Neural progenitor cell (in vitro differentiated cells): ENCODE results near the gene ZMYND10. TPM values are rescaled to one million over a fixed set of nuclear protein-coding genes. Genes with fewer than 3 reads are reported as not detected.
"Not testable (repeated sequence)": the region's sequence is repeated elsewhere in the genome, so short reads cannot be mapped to it uniquely, and the experiment has no call there.

ENCODE experiments used
- DNase-seq: peaks from one replicate; pipeline ENCODE4 v3.0.0-alpha.2; 2016; ENCODE audit warnings: low spot score
- H2AFZ ChIP-seq: fragments of 200-600 bp; sonication (generic); replicated peaks from 2 replicates; pipeline ENCODE4 v1.6.1; 2016; ENCODE audit warnings: antibody characterized with exemption
- H3F3A ChIP-seq: fragments of 200-600 bp; sonication (generic); 2 replicates; pipeline ENCODE4 v1.6.1; 2016; ENCODE audit warnings: antibody characterized with exemption, low read depth
- H3K27ac ChIP-seq: fragments of 200-600 bp; sonication (generic); 2 replicates; pipeline ENCODE4 v1.5.1; 2016; ENCODE audit warnings: mild to moderate bottlenecking
- H3K27me3 ChIP-seq: fragments of 200-600 bp; sonication (generic); 2 replicates; pipeline ENCODE4 v1.6.1; 2016; ENCODE audit warnings: mild to moderate bottlenecking, moderate library complexity
- H3K36me3 ChIP-seq: fragments of 200-600 bp; sonication (generic); 2 replicates; pipeline ENCODE4 v1.5.1; 2016
- H3K4me1 ChIP-seq: fragments of 200-600 bp; sonication (generic); 2 replicates; pipeline ENCODE4 v1.6.1; 2016; ENCODE audit warnings: mixed run types
- H3K4me2 ChIP-seq: fragments of 200-600 bp; sonication (generic); 2 replicates; pipeline ENCODE4 v1.6.1; 2016
- H3K4me3 ChIP-seq: fragments of 200-600 bp; sonication (generic); 2 replicates; pipeline ENCODE4 v1.5.1; 2016
- H3K79me2 ChIP-seq: fragments of 200-600 bp; sonication (generic); 2 replicates; pipeline ENCODE4 v1.6.1; 2016; ENCODE audit warnings: low read depth
- H3K9ac ChIP-seq: fragments of 200-600 bp; sonication (generic); 2 replicates; pipeline ENCODE4 v1.6.1; 2016
- H3K9me3 ChIP-seq: fragments of 200-600 bp; sonication (generic); 2 replicates; pipeline ENCODE4 v1.5.1; 2016; ENCODE audit warnings: low read depth
- H4K20me1 ChIP-seq: fragments of 200-600 bp; sonication (generic); 2 replicates; pipeline ENCODE4 v1.6.1; 2016; ENCODE audit warnings: low read depth
- H3K27ac Mint-ChIP-seq: 3 replicates; pipeline ENCODE4 v1.8.0; 2021; ENCODE audit warnings: mixed read lengths
- H3K27me3 Mint-ChIP-seq: 2 replicates; pipeline ENCODE4 v1.8.0; 2022; ENCODE audit warnings: low read depth, mild to moderate bottlenecking, inconsistent platforms, moderate library complexity, mixed read lengths; ENCODE audit not compliant: insufficient read depth
- H3K36me3 Mint-ChIP-seq: 3 replicates; pipeline ENCODE4 v1.8.0; 2021; ENCODE audit warnings: mixed read lengths
- H3K4me1 Mint-ChIP-seq: 3 replicates; pipeline ENCODE4 v1.8.0; 2021; ENCODE audit warnings: mixed read lengths
- H3K4me3 Mint-ChIP-seq: 3 replicates; pipeline ENCODE4 v1.8.0; 2021; ENCODE audit warnings: mild to moderate bottlenecking, moderate library complexity, mixed read lengths
- H3K9me3 Mint-ChIP-seq: 3 replicates; pipeline ENCODE4 v1.8.0; 2020; ENCODE audit warnings: mixed read lengths
- EZH2 ChIP-seq: fragments of 200-600 bp; sonication (generic); IDR thresholded peaks from 2 replicates; pipeline ENCODE4 v1.6.1; 2017; ENCODE audit warnings: antibody characterized with exemption, mild to moderate bottlenecking, moderate library complexity
- EZH2phosphoT487 ChIP-seq: fragments of 200-600 bp; sonication (generic); IDR thresholded peaks from 2 replicates; pipeline ENCODE4 v1.6.1; 2017; ENCODE audit warnings: antibody characterized with exemption
- total RNA-seq: library from RNA; depleted of rRNA; stranded (reverse); fragments of >200 nt; gene quantifications from 2 replicates; pipeline ENCODE4 v1.2.3, GENCODE V29; 2015; ENCODE audit warnings: low replicate concordance
- TF ChIP-seq, protein P1 (sequence below): fragments of 200-600 bp; sonication (generic); IDR thresholded peaks from 2 replicates; pipeline ENCODE4 v1.5.1; 2017; ENCODE audit warnings: antibody characterized with exemption, mild to moderate bottlenecking

ZMYND10 gene
- total RNA-seq, 1 donor from 2014 or later: 0.37 TPM

DNA sequence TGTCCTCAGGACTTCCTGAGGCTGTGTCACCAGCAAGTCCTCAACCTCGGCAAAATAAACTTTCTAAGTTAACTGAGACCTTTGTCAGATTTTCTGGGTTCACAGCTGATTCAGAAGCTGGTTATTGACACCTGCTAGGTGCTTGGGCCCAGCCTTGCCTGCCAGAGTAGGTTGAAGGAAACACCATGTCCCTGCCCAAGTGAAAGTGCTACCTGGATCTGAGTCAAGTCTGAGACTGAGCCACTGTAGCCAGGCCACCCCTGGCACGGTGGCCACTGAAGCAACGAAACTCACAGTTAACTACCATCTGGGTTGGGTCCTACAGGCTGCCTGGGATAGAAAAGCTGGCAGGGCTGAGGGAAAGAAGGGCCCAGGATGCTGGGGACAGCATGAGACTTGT, 31.2 kb downstream of the ZMYND10 start:
- Histone ChIP-seq H3K36me3 (no peaks in the 10 kb centered on the region), H3K4me3 (no peak overlapping the region), H2AFZ (no peak overlapping the region), H3K9ac (no peak overlapping the region), H3K27ac (no peak overlapping the region), H3K9me3 (peaks cover 6% of the 10 kb centered on the region), H3K4me1 (peaks cover 7% of the 10 kb centered on the region), H3K27me3 (no peaks in the 10 kb centered on the region), H3F3A (no peaks in the 10 kb centered on the region), H3K4me2 (no peak overlapping the region), H4K20me1 (peaks cover 21% of the 10 kb centered on the region), H3K79me2 (peaks cover 22% of the 10 kb centered on the region)
- H3K9me3 Mint-ChIP-seq: peaks cover 11% of the 10 kb centered on the region
- H3K4me3 Mint-ChIP-seq: no peak overlapping the region
- H3K4me1 Mint-ChIP-seq: peaks cover 12% of the 10 kb centered on the region
- peaks cover 3% of the 10 kb centered on the region for H3K27me3 Mint-ChIP-seq
- H3K36me3 Mint-ChIP-seq: peaks cover 43% of the 10 kb centered on the region
- TF ChIP-seq, protein P1, sequence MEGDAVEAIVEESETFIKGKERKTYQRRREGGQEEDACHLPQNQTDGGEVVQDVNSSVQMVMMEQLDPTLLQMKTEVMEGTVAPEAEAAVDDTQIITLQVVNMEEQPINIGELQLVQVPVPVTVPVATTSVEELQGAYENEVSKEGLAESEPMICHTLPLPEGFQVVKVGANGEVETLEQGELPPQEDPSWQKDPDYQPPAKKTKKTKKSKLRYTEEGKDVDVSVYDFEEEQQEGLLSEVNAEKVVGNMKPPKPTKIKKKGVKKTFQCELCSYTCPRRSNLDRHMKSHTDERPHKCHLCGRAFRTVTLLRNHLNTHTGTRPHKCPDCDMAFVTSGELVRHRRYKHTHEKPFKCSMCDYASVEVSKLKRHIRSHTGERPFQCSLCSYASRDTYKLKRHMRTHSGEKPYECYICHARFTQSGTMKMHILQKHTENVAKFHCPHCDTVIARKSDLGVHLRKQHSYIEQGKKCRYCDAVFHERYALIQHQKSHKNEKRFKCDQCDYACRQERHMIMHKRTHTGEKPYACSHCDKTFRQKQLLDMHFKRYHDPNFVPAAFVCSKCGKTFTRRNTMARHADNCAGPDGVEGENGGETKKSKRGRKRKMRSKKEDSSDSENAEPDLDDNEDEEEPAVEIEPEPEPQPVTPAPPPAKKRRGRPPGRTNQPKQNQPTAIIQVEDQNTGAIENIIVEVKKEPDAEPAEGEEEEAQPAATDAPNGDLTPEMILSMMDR: no peak
- no peak for TF ChIP-seq EZH2phosphoT487
- no peak for TF ChIP-seq EZH2
- no peak overlapping the region for H3K27ac Mint-ChIP-seq
- no peak for DNase-seq

DNA sequence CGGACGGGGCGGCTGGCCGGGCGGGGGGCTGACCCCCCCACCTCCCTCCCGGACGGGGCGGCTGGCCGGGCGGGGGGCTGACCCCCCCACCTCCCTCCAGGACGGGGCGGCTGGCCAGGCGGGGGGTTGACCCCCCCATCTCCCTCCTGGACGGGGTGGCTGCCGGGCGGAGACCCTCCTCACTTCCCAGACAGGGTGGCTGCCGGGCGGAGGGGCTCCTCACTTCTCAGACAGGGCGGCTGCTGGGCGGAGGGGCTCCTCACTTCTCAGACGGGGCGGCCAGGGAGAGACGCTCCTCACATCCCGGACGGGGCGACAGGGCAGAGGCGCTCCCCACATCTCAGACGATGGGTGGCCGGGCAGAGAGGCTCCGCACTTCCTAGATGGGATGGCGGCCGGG, 33.5 kb downstream of the ZMYND10 start:
- H3K4me1 Mint-ChIP-seq, H4K20me1 ChIP-seq, H3K4me2 ChIP-seq, H3K27me3 Mint-ChIP-seq, H3K4me1 ChIP-seq, H3K4me3 Mint-ChIP-seq, H3K4me3 ChIP-seq, H2AFZ ChIP-seq, H3F3A ChIP-seq, H3K9ac ChIP-seq, H3K27ac Mint-ChIP-seq, H3K27ac ChIP-seq, H3K36me3 ChIP-seq, H3K79me2 ChIP-seq, H3K27me3 ChIP-seq, DNase-seq: not testable (repeated sequence)
- peaks cover 23% of the 10 kb centered on the region for H3K9me3 ChIP-seq
- peaks cover 29% of the 10 kb centered on the region for H3K36me3 Mint-ChIP-seq
- peaks cover 19% of the 10 kb centered on the region for H3K9me3 Mint-ChIP-seq

DNA sequence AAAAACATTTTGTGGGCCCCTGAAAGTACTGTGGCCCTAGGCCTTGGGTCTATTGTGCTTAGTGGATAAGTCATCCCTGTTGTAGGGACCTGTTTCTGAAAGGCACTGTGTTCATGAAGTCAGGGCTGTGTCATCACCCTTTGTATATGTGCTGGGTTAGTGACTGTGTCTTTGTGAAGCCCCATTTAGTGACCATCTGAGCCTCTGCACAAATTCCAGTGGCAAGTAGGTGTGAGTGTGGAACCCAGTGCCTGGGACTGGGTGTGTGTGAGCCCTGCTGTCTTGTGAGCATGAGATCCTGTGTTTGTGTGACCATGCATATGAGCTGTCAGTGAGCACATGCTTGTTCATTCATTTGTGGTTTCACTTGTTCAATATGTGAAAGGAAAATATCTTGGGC, 40.9 kb downstream of the ZMYND10 start:
- Histone ChIP-seq H3K79me2 (no peaks in the 10 kb centered on the region), H3K4me3 (no peak overlapping the region), H3K36me3 (no peaks in the 10 kb centered on the region), H3F3A (peaks cover 10% of the 10 kb centered on the region), H3K4me2 (no peak overlapping the region), H3K27ac (no peak overlapping the region), H3K27me3 (no peaks in the 10 kb centered on the region), H3K4me1 (peaks cover 8% of the 10 kb centered on the region), H3K9me3 (peaks cover 20% of the 10 kb centered on the region), H4K20me1 (no peaks in the 10 kb centered on the region), H2AFZ (no peak overlapping the region), H3K9ac (no peak overlapping the region)
- peak; percentile 1 for DNase-seq
- no peak overlapping the region for H3K27ac Mint-ChIP-seq
- H3K36me3 Mint-ChIP-seq: peaks cover 5% of the 10 kb centered on the region
- no peak overlapping the region for H3K4me3 Mint-ChIP-seq
- peaks cover 10% of the 10 kb centered on the region for H3K27me3 Mint-ChIP-seq
- H3K9me3 Mint-ChIP-seq: peaks cover 25% of the 10 kb centered on the region
- H3K4me1 Mint-ChIP-seq: peaks cover 16% of the 10 kb centered on the region
- TF ChIP-seq EZH2phosphoT487 (no peak), EZH2 (no peak)
- TF ChIP-seq, protein P1: no peak

DNA sequence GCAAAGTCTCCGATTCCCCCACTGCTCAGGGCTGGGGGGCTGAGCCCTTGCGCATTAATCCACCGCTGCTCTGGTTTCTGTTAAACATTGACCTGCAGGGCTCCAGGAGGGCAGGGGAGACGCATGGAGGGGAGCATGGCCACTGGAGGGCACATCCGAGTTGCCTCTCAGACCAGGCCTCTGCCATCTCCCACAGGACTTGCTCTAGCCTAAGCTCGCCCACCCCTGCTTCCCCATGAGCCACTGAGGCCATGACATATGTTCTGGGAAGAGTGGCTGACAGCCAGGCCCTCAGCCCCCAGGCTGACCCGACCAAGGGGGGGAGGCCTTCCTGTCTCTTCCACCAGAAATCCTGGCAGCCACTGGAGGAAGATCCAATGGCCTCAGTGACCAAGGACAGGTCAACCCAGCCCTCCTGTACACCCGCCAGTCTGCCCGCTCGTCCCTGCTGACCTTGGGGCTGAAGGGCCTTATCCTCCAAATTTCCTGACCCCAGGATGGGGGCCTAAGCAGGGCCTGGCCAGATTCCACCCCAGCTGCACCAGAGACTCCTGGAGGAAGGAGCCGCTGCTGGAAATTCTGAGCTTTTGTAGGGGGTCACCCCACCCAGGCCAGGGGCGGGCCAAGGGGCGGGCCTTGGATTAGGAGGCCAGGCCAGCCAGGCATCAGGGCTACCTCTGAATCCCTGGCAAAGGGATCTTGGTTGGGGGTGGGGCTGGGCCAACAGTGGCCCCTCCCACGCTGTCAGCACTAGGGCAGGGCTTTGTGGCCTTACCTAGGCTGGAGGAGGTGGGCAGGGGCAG, 42.3 kb downstream of the ZMYND10 start, which contains the start of gene HYAL1:
TSS of gene HYAL1 (minus strand) at position 562 of the 803 bp plus-strand sequence. CDS start 618 bp downstream, outside the sequence.
- Histone ChIP-seq H3K4me2 (no peak within 1 kb of the TSS), H3K9me3 (peaks cover 8% of the 10 kb centered on the region), H3F3A (peaks cover 5% of the 10 kb centered on the region), H3K9ac (no peak within 1 kb of the TSS), H2AFZ (no peak within 1 kb of the TSS), H4K20me1 (peaks cover 6% of the 10 kb centered on the region), H3K36me3 (no peaks in the 10 kb centered on the region), H3K27me3 (no peaks in the 10 kb centered on the region), H3K4me1 (peaks cover 13% of the 10 kb centered on the region), H3K79me2 (no peaks in the 10 kb centered on the region), H3K4me3 (no peak within 1 kb of the TSS), H3K27ac (peak within 1 kb of the TSS; percentile 37)
- peaks cover 3% of the 10 kb centered on the region for H3K36me3 Mint-ChIP-seq
- H3K27ac Mint-ChIP-seq: no peak within 1 kb of the TSS
- H3K4me1 Mint-ChIP-seq: peaks cover 22% of the 10 kb centered on the region
- TF ChIP-seq, protein P1: peak; percentile 17
- TF ChIP-seq EZH2 (no peak), EZH2phosphoT487 (no peak)
- peaks cover 10% of the 10 kb centered on the region for H3K27me3 Mint-ChIP-seq
- peaks cover 14% of the 10 kb centered on the region for H3K9me3 Mint-ChIP-seq
- peak; percentile 69 for DNase-seq
- no peak within 1 kb of the TSS for H3K4me3 Mint-ChIP-seq
